Fibroblast of lung (primary cell): Measurements from ENCODE around the gene CDH12. TPM values are rescaled to one million over a fixed set of nuclear protein-coding genes. Genes with fewer than 3 reads are reported as not detected.

ENCODE experiments used
- DNase-seq, 2 donors: peaks; one replicate each; pipeline versions ENCODE4 v3.0.0 to v3.0.0-alpha.2; 2010; ENCODE audit warnings: low read depth in 2 of 2
- H2AFZ ChIP-seq: 2 replicates; pipeline ENCODE4 v1.5.1; 2012; ENCODE audit warnings: low read length, control low read depth, inconsistent platforms
- H3K27ac ChIP-seq: 2 replicates; pipeline ENCODE4 v1.5.1; 2011; ENCODE audit warnings: low read length, control low read depth; ENCODE audit not compliant: insufficient read depth
- H3K27me3 ChIP-seq: 2 replicates; pipeline ENCODE4 v1.5.1; 2011; ENCODE audit warnings: mild to moderate bottlenecking, low read length; ENCODE audit not compliant: control insufficient read depth, insufficient read depth
- H3K36me3 ChIP-seq: 2 replicates; pipeline ENCODE4 v1.5.1; 2011; ENCODE audit warnings: low read length; ENCODE audit not compliant: control insufficient read depth, insufficient read depth
- H3K4me1 ChIP-seq: 2 replicates; pipeline ENCODE4 v1.5.1; 2011; ENCODE audit warnings: low read length; ENCODE audit not compliant: control insufficient read depth, insufficient read depth; ENCODE audit errors: extremely low read depth
- H3K4me2 ChIP-seq: 2 replicates; pipeline ENCODE4 v1.5.1; 2011; ENCODE audit warnings: low read length, control low read depth; ENCODE audit not compliant: insufficient read depth; ENCODE audit errors: extremely low read depth
- H3K4me3 ChIP-seq, 4 experiments: fragments of 200-600 bp in 1 of 4; sonication (generic) in 1 of 4; replicated peaks in 1 of 4; 2 replicates each; pipeline ENCODE4 v1.5.1; 2011 to 2016; ENCODE audit warnings: low read length in 4 of 4, low read depth in 3 of 4, mild to moderate bottlenecking in 3 of 4, control low read depth in 2 of 4, inconsistent platforms in 1 of 4, mixed read lengths in 1 of 4; ENCODE audit not compliant: insufficient read depth in 1 of 4; ENCODE audit errors: control extremely low read depth in 1 of 4
- H3K79me2 ChIP-seq: 2 replicates; pipeline ENCODE4 v1.5.1; 2012; ENCODE audit warnings: mild to moderate bottlenecking, low read length, inconsistent platforms; ENCODE audit not compliant: control insufficient read depth, insufficient read depth
- H3K9ac ChIP-seq: 2 replicates; pipeline ENCODE4 v1.5.1; 2011; ENCODE audit warnings: mild to moderate bottlenecking, low read length, control low read depth; ENCODE audit not compliant: insufficient read depth
- H3K9me3 ChIP-seq: 2 replicates; pipeline ENCODE4 v1.5.1; 2012; ENCODE audit warnings: low read depth, low read length; ENCODE audit not compliant: control insufficient read depth, insufficient read depth
- H4K20me1 ChIP-seq: 2 replicates; pipeline ENCODE4 v1.5.1; 2011; ENCODE audit warnings: low read length; ENCODE audit not compliant: control insufficient read depth, insufficient read depth; ENCODE audit errors: extremely low read depth
- CTCF ChIP-seq, 2 donors: IDR thresholded peaks in 1 of 2; conservative IDR thresholded peaks in 1 of 2; 1 replicate in 1 of 2; 2 replicates in 1 of 2; pipeline ENCODE4 v1.5.1; 2011 to 2012; ENCODE audit warnings: low read length in 2 of 2, control low read depth in 1 of 2, inconsistent platforms in 1 of 2, low read depth in 1 of 2, mild to moderate bottlenecking in 1 of 2
- EZH2 ChIP-seq: IDR thresholded peaks from 2 replicates; pipeline ENCODE4 v1.5.1; 2012; ENCODE audit warnings: low read length, control low read depth, mild to moderate bottlenecking; ENCODE audit errors: missing control alignments
- polyA plus RNA-seq, 2 donors: library from polyadenylated mRNA; depleted of rRNA in 1 of 2; stranded (reverse) in 1 of 2; unstranded in 1 of 2; fragments of >200 nt; gene quantifications; 2 replicates each; pipeline ENCODE4 v1.2.1, GENCODE V29; 2011 to 2012; ENCODE audit warnings: missing spikeins in 1 of 2
- total RNA-seq: library from RNA; depleted of rRNA; stranded (reverse); fragments of >200 nt; gene quantifications from 2 replicates; pipeline ENCODE4 v1.2.1, GENCODE V29; 2014

Gene CDH12
- total and polyA plus RNA-seq, 2 donors (not counting 1 experiment from before 2014, with no cell fraction given) = 0.02 TPM; not detected in 1

DNA sequence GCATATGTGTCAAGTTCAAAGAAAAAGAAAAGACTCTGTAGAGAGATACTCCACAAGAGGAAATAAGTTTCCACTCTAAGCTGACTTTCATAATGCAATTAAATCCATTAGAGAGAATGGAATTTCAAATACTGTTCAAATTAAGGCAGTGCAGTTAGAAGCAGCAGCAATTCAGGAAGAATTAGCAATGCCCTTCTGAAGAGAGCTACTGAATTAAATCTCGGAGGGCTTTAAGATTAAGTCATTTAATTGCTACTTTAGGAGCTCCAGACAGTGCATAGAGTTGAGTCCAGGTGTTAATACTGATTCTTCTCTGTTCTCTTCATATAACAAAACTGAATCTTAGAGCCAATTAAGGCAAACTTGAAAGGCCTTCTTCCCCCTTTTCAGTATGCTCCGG lies 8.5 kb downstream of the CDH12 start:
- H4K20me1 ChIP-seq = no peaks in the 10 kb centered on the region
- no peak overlapping the region for H3K27ac ChIP-seq
- H3K27me3 ChIP-seq = no peaks in the 10 kb centered on the region
- no peak overlapping the region for H3K4me2 ChIP-seq
- TF ChIP-seq CTCF (conservative IDR thresholded peaks at IDR 0.05 in 1 of 2, IDR thresholded peaks at IDR 0.05 in 1 of 2; ENCODE audit: low read depth in 1 of 2, low read length in 2 of 2) = no peak
- TF ChIP-seq EZH2 = no peak
- H3K79me2 ChIP-seq = no peaks in the 10 kb centered on the region
- H2AFZ ChIP-seq = no peak overlapping the region
- DNase-seq = no peak
- H3K9me3 ChIP-seq = no peaks in the 10 kb centered on the region
- H3K9ac ChIP-seq = no peak overlapping the region
- H3K4me3 ChIP-seq = no peak overlapping the region
- H3K36me3 ChIP-seq = no peaks in the 10 kb centered on the region
- no peaks in the 10 kb centered on the region for H3K4me1 ChIP-seq

DNA sequence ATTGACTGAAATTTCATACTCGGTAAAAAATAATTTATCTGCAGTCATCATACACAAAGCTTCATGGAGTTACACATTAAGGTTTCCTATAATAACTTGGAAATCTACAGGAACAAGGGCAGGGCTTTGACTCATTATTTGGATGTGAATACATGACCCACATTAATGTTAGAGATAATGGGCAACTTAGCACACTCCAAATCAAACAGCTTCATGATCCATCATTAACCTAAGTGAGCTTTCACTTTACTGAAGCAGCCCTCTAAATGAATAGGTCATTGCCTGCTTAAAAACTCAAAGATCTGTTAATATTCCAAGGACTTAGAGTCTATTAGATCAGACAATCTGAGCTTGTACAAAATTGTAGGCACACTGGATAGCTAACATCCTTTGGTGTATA lies 9.0 kb downstream of the CDH12 start:
- Histone ChIP-seq H3K79me2 (no peaks in the 10 kb centered on the region), H3K36me3 (no peaks in the 10 kb centered on the region), H3K27ac (no peak overlapping the region), H3K27me3 (no peaks in the 10 kb centered on the region), H3K9ac (no peak overlapping the region), H3K4me2 (no peak overlapping the region), H3K4me1 (no peaks in the 10 kb centered on the region), H3K9me3 (no peaks in the 10 kb centered on the region), H4K20me1 (no peaks in the 10 kb centered on the region), H2AFZ (no peak overlapping the region), H3K4me3 (no peak overlapping the region)
- no peak for TF ChIP-seq CTCF (conservative IDR thresholded peaks at IDR 0.05 in 1 of 2, IDR thresholded peaks at IDR 0.05 in 1 of 2; ENCODE audit: low read depth in 1 of 2, low read length in 2 of 2)
- TF ChIP-seq EZH2 = no peak
- no peak for DNase-seq

DNA sequence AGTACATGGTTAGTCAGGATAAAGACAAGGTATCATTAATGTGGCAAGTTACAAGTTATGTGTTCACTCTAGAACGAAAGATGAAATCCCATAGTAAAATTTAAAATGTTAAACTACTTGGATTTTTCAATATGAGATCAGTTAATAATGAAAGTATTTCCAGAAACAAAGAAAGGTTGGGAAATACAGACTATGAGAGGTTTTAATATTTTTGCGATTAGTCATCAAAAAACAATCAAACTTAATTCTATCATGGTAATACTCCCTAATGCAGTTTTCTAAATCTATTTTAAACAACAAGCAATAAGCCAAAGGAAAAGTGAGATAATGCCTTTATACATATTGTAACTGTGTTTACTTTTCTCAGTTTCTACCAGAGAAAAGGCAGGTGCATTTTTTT lies 10.6 kb downstream of the CDH12 start:
- Histone ChIP-seq H3K4me3 (no peak overlapping the region), H3K27ac (no peak overlapping the region), H3K27me3 (no peaks in the 10 kb centered on the region), H2AFZ (no peak overlapping the region), H4K20me1 (no peaks in the 10 kb centered on the region), H3K36me3 (no peaks in the 10 kb centered on the region), H3K4me1 (no peaks in the 10 kb centered on the region), H3K9me3 (no peaks in the 10 kb centered on the region), H3K9ac (no peak overlapping the region), H3K4me2 (no peak overlapping the region), H3K79me2 (no peaks in the 10 kb centered on the region)
- peak in 1 of 2 donors; percentile 28 for DNase-seq
- TF ChIP-seq CTCF (conservative IDR thresholded peaks at IDR 0.05 in 1 of 2, IDR thresholded peaks at IDR 0.05 in 1 of 2; ENCODE audit: low read depth in 1 of 2, low read length in 2 of 2) (no peak), EZH2 (no peak)
